GM13977 (cell line): ENCODE measurements around the gene CFL2.

Experiments
- DNase-seq: peaks from one replicate; pipeline ENCODE4 v3.0.0; 2012; ENCODE audit warnings: low spot score
- CTCF ChIP-seq: IDR thresholded peaks from 2 replicates; pipeline ENCODE4 v1.5.1; 2012; ENCODE audit warnings: mild to moderate bottlenecking, control low read depth; ENCODE audit not compliant: insufficient read depth; ENCODE audit errors: extremely low read depth, missing control alignments
- in situ Hi-C: fragments of 300-500 bp; cut with MboI; formaldehyde crosslinking; loops from one replicate; pipeline ENCODE4 v1.12.0; 2022; ENCODE audit warnings: low sequenced_read_pairs, low pct_unique_long_range_greater_than_20kb, mixed read lengths, inconsistent platforms; ENCODE audit not compliant: unreplicated experiment

CFL2 gene

DNA sequence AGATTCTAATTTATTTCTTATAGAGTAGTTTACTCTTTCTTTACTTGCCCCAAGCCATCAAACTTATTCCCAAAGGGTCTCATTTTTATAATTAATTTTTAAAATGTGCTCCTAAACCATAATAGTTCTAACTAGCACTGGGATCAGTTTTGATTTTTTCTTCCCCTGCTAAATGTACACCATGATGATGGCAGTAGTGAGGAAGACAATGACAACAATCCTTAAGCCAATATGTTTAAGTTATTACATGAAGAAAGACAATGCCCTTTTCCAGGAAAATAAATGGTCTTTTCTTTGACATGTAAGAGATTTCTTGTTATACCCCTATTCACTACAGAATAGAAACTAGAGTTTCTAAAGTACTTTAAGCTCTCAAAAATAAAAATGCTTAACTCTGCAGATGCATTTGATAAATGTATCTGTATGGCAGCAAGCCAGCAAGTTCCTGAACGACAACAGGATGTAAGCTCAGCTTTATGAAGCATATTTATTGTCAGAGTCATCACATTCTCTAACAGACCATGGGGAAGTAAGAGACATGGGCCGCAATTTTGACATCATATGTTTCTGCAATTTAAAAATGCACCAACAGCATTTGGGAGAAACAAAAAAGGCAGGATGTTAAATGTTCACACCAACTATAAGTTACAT is 48.5 kb downstream of the CFL2 start:
- TF ChIP-seq CTCF: no peak
- no peak for DNase-seq
- in situ Hi-C loops: loop anchor here (25.0 kb wide), 1 partner anchor 746 kb away; the partner anchor contains the start of gene NFKBIA

GRCh38 chr14:34662561-34663088 is 51.8 kb downstream of the CFL2 start:
- in situ Hi-C loops: loop anchor here (25.0 kb wide), 1 partner anchor 750 kb away; the partner anchor contains the start of gene NFKBIA

GRCh38 chr14:34660796-34661195 is 53.6 kb downstream of the CFL2 start:
- in situ Hi-C loops: loop anchor here (25.0 kb wide), 1 partner anchor 752 kb away; the partner anchor contains the start of gene NFKBIA
- DNase-seq: no peak
- TF ChIP-seq CTCF: no peak

More at GRCh38 chr14:34662561-34663088, 51.8 kb downstream of the CFL2 start:
- DNase-seq: no peak
- no peak for TF ChIP-seq CTCF
